Measurements from ENCODE around the gene GRK2. TPM values are rescaled to one million over a fixed set of nuclear protein-coding genes. Genes with fewer than 3 reads are reported as not detected.

Gene GRK2
- total and polyA plus RNA-seq, 2 of the 8 experiments (the other 6 are each of a cell fraction or from before 2014, with no cell fraction given): 47.3 to 49.7 TPM

- WGBS, 2 experiments (ENCODE audit: extremely low coverage in 1 of 2, insufficient coverage in 1 of 2, insufficient read length in 1 of 2, insufficient replicate concordance in 2 of 2, low coverage in 1 of 2, low lambda C conversion rate in 2 of 2, missing lambda C conversion rate in 1 of 2): 93% methylated on average over 10 of the region's 10 CpGs; no CpG with 5 or more reads in 1 of the 2 experiments
- no peak overlapping the region for H3K14ac ChIP-seq (ENCODE audit: insufficient read length)
- no peak overlapping the region; the same call in 1 of the 2 replicates for H2BK5ac ChIP-seq (ENCODE audit: low read depth, low read length)
- no peak overlapping the region for H3K56ac ChIP-seq (replicated peaks; ENCODE audit: insufficient read length, low read depth, low read length)
- no peak for DNase-seq (ENCODE audit: low read depth in 1 of 2, low spot score in 2 of 2)
- H3K27ac ChIP-seq (ENCODE audit: low read depth, low read length): no peak overlapping the region
- H3K4me3 ChIP-seq (ENCODE audit: extremely low read depth in 1 of 4, insufficient read depth in 2 of 4, low read depth in 3 of 4, low read length in 4 of 4): no peak overlapping the region
- no peak overlapping the region for H2BK12ac ChIP-seq (ENCODE audit: low read depth, low read length)
- H3K27me3 ChIP-seq (replicated peaks in 1 of 4; ENCODE audit: control insufficient read depth in 3 of 4, extremely low read depth in 1 of 4, insufficient read depth in 3 of 4, low read length in 3 of 4): no peaks in the 10 kb centered on the region; a peak in 1 of 7 replicates
- no peak for FAIRE-seq
- H3K36me3 ChIP-seq (ENCODE audit: control insufficient read depth in 2 of 4, insufficient read depth in 4 of 4, low read length in 3 of 4): peaks cover 48 to 65% (median 61%) of the 10 kb centered on the region in 4 experiments
- no peaks in the 10 kb centered on the region for H3K79me2 ChIP-seq (ENCODE audit: control insufficient read depth in 1 of 2, insufficient read depth in 2 of 2, low read length in 2 of 2)
- no peak overlapping the region for H2BK20ac ChIP-seq (ENCODE audit: low read length)
- H4K8ac ChIP-seq (ENCODE audit: extremely low read depth, insufficient read depth, low read length): no peak overlapping the region
- H4K5ac ChIP-seq (ENCODE audit: insufficient read length, low read depth, low read length): no peak overlapping the region
- no peak overlapping the region for H2BK15ac ChIP-seq (ENCODE audit: low read length)
- no peak overlapping the region for H2BK120ac ChIP-seq (replicated peaks; ENCODE audit: low read depth, low read length)
- H3K18ac ChIP-seq (ENCODE audit: extremely low read depth, low read length): no peak overlapping the region
- peaks cover 2% of the 10 kb centered on the region; the same call in 1 of the 2 replicates for H3K79me1 ChIP-seq (ENCODE audit: low read depth, low read length)
- no peaks in the 10 kb centered on the region; the same call in 1 of the 2 replicates for H3K23me2 ChIP-seq (ENCODE audit: low read depth, low read length)
- no peak overlapping the region for H2AFZ ChIP-seq (ENCODE audit: low read length)
- H3K4me1 ChIP-seq (replicated peaks in 1 of 4; ENCODE audit: control insufficient read depth in 3 of 4, insufficient read depth in 4 of 4, low read length in 3 of 4): no peaks in the 10 kb centered on the region
- no peak overlapping the region for H3K4me2 ChIP-seq (ENCODE audit: insufficient read depth in 1 of 2, low read depth in 2 of 2, low read length in 2 of 2)
- POLR2A ChIA-PET (ENCODE audit: partially characterized antibody): interaction anchor here (1.3 to 2.8 kb wide), 2 partner anchors 11 to 16 kb away, joined by 3 to 15 read pairs; no protein-coding TSS in a partner anchor
- H3K23ac ChIP-seq (ENCODE audit: insufficient read length): no peak overlapping the region
- peaks cover 0 to 12% of the 10 kb centered on the region in 2 experiments for H4K20me1 ChIP-seq (replicated peaks in 1 of 2; ENCODE audit: control insufficient read depth in 1 of 2, insufficient read depth in 2 of 2, low read length in 2 of 2)
- no peak overlapping the region for H3K9ac ChIP-seq (replicated peaks in 1 of 4; ENCODE audit: extremely low read depth in 1 of 4, low read depth in 3 of 4, low read length in 3 of 4)
- no peak for TF ChIP-seq TAF1 (IDR thresholded peaks at IDR 0.05; ENCODE audit: low read depth, low read length)
- no peaks in the 10 kb centered on the region for H3K9me3 ChIP-seq (ENCODE audit: insufficient read depth in 2 of 2, low read depth in 1 of 2, low read length in 1 of 2)
- no peak overlapping the region for H4K91ac ChIP-seq (replicated peaks; ENCODE audit: insufficient read length, low read length)
- H2AK5ac ChIP-seq (ENCODE audit: low read depth, low read length): no peak overlapping the region
- CTCF ChIA-PET (ENCODE audit: partially characterized antibody): interaction anchor here (1.1 to 1.3 kb wide), 3 partner anchors 62 to 170 kb away, joined by 3 to 4 read pairs (median 3); no protein-coding TSS in a partner anchor
- H3K4ac ChIP-seq (replicated peaks; ENCODE audit: insufficient read length, low read depth, low read length): no peak overlapping the region
These were observed 10.9 kb upstream of the GRK2 start for GRCh38 chr11:67255353-67255752.

Measured in H1 (cell line).